Retina (tissue), 1 donor: ENCODE measurements around the gene HDAC4.

Experiments used
- DNase-seq: peaks from one replicate; pipeline ENCODE4 v3.0.0-alpha.2; 2016

Gene HDAC4

DNA sequence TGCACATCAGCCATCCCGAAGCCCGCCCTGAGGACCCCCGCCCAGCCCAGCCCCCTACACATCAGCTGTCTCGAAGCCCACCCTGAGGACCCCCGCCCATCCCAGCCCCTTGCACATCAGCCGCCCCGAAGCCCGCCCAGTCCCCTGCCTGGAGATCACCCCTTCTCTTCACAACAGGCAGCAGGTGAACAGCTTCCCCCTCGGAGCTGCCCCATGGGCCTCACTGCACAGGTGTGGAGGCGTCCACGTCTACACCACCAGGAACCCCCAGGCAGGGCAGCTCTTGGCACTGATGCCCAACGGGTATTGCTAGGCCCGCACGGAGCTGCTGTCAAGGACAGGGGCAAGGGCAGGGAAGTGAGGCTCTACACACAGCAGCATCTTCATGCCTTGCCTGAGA is 137.6 kb downstream of the HDAC4 start:
- DNase-seq, result no peak

DNA sequence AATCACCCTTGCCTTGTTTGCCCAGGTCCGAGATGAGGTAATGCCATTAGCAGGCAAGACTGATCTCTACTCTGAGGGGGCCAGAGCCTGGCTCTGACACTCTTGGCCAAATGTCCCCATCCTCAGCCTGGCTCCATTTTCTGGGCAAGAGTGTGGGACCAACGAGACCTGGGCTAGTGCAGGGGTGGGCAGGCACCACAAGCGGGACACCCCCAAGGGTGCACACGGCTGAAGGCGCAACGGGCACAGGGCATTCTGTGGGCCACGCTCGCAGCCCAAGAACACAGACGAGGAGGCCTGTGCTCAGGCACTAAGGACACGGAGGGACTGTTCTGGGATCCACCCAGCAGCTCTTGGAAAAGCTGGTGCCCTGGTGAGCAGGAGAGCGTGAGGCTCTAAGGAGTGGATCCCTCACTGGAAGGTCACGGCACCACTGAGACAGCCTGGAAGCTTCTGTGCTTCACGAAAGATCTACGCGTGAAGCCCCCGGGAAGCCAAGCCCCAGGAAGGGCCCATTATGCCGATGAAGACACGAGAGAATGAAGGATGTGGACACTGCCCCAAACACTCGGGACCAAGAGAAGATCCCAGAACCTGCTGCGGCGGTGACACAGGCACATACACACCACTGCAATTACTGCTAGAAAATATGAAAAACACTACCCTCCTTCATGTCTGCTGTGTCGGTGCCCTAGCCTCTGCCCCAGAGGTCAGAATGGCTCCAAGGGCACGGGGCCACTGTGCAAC is 138.2 kb downstream of the HDAC4 start:
- DNase-seq, result no peak

DNA sequence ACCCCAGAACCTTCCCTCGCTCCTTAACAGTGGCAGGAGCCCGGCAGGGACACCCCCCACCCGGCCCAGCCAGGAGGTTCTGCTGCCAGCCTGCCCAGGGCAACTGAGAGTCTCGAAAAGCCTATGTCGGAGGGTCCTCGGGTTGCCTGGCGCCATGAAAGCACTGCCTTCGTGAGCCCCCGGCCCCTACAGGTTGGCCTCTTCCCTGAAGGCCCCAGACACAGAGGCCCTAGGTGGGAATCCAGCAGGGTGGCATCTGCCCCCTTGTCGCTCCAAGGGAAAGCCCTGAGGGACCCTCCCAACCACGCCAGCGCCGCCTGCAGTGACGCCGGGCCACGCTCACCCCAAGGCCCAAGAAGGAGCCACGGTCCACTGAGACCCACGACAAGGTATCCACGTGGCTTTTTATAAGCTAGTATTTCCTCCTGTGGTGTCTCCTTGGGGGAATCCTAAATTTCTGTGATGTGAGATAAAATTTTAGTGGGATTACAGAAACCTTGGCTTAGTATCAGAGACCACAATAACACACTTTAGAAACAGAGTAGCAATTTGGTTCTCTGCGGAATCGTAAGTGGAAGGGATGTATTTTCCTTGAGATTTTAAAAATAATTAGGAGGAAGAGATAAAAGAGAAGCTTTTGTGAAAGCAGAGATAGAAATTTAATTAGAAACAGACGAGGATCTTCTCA is 138.9 kb downstream of the HDAC4 start:
- DNase-seq, result no peak

DNA sequence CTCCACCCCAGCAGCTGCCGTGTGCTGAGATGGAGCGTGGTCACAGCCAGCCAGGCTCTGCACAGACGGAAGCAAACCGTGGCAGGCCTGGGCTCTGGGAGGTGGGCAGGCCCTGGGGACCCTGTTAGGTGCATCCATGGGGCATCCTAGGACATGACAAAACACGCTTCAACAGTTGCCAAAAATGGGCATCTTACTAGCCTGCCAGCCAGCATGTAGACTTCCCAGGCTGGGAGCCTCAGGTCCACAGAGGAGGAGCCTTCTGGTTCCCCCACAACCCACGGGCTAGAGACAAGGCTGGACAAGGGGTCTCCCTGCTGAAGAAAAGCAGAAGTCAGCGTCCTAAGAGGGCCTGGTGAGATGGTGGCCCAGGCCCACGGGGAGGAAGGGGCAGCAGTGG is 139.5 kb downstream of the HDAC4 start:
- DNase-seq, result no peak

DNA sequence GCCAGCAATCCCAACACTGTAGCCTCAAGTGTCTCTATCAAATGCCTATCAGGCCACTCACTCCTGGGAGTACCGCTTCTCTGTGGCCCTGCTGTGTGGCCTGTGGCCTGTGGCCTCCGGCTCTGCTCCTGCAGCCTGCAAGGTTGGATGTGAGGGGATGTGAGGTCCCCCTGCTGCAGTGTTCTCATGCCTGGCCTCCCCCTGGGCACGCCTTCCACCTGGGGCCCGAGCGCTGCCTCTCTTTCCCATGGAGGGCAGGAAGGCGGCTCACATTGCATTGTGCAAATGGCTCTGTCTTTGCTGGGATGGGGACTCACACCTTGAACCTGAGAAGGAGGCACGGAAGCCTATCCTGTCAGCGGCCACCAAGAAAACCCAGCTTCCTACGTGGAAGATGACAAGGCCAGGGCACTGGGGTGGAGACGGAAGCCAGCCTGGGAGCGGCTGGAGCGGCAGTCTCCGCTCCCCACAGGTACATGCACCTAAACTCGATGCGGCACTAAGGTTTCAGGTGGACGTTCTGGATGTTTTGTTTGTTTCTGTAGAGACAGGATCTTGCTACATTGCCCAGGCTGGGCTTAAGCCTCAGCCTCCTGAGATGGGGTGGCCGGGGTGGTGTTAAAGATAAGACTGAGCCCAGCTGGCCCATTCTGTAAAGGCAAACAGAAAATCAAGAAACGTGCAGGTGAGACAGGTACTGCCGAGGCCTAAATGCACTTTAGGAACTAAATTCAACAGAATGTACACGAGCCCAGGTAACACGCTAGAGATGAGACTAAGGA is 140.1 kb downstream of the HDAC4 start:
- no peak for DNase-seq

DNA sequence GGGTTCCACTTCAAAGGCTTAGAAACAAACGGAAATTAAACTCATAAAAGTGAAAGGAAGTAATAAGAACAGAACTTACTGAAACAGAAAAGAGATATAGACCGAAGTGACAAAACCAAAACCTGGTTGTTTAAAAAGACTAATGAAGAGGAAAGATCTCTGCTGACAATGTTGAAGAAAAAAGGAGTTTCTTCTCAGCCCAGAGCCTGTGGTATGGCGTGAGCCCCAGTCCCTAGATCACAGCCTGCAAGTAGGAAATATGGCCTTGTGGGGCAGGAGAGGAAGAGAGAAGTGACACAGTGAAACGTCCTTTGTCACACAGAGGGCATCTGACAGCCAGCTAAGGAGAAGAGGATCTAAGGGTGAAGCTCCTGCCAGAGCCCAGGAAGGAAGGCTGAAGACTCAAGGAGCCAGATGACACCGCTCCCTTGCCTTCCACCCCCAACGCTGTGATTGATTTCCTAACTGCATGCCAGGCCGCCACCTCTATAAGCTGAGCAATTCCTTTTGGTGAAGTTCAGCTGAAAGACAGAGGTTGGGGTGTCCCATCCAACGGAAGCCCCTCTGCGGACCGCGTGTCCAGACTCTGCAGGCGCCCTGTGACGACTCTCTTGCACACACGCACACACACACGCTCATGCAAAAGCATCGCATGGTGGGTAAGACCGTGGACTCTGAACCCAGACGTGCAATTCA is 141.1 kb downstream of the HDAC4 start:
- no peak for DNase-seq

DNA sequence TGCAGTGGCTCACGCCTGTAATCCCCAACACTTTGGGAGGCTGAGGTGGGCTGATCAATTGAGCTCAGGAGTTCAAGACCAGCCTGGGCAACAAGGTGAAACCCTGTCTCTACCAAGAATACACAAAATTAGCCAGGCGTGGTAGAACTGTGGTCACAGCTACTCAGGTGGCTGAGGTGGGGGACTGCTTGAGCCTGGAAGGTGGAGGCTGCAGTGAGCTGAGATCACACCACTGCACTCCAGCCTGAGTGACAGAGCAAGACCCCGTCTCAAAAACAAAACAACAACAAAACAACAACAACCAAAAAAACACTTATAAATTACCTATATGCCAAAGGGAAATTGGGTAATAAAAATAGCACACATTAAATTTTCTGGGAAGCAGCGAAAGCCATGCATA is 141.6 kb downstream of the HDAC4 start:
- no peak for DNase-seq

DNA sequence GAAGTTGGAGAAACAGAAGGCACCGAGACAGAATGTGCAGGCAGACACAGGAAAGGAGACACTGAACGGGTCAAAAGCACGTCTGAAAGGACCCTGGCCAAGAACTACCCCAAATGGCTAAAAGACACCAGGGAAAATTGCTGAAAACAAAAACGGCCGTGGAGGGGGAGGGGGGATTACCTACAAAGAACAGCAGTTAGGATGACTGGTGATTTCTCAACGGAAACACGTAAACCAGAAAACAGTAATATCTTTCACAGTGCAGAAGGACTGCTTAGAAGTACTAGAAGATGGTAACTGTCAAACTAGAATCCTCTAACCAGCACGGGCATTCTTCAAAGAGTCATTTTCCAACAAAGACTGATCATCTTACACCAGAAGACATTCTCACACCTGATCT is 142.6 kb downstream of the HDAC4 start:
- DNase-seq, result no peak

DNA sequence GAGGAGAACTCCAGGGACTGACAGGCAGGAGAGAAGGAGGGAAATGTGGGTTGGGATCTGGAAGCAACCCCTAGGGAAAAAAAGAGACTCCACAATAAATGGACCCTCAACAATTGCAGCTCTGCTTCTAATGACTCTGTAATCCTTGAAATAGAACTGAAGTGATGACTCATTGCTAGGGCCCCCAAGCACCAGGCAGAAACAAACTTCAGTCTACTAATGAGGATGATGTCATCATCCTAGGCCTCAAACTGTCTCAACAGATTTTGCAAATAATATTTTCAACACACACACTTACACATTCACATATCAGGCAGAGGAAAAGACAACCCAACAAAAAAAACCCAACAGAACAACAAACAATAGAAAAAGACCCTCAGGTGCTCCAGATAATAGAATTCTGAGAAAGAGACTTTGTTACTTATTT is 143.3 kb downstream of the HDAC4 start:
- DNase-seq, result no peak

DNA sequence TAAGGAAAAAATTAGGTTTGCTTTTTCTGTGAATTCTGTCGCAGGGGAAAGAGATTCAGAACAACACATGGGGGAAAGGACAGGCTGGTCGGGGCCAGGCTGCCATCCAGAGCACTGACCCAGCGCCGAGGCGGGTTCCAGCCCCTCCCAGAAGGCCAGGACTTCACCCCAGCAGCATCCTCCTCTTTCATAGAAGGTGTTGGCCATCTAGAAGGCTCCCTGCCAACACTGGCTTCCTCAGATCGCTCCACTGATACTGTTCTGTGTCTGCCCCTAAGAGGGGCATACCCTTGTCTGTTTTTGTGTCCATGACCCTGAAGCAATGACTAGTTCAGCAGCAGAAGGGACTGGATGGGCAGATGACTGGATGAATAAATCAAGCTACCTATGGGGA is 144.5 kb downstream of the HDAC4 start:
- DNase-seq, result no peak

DNA sequence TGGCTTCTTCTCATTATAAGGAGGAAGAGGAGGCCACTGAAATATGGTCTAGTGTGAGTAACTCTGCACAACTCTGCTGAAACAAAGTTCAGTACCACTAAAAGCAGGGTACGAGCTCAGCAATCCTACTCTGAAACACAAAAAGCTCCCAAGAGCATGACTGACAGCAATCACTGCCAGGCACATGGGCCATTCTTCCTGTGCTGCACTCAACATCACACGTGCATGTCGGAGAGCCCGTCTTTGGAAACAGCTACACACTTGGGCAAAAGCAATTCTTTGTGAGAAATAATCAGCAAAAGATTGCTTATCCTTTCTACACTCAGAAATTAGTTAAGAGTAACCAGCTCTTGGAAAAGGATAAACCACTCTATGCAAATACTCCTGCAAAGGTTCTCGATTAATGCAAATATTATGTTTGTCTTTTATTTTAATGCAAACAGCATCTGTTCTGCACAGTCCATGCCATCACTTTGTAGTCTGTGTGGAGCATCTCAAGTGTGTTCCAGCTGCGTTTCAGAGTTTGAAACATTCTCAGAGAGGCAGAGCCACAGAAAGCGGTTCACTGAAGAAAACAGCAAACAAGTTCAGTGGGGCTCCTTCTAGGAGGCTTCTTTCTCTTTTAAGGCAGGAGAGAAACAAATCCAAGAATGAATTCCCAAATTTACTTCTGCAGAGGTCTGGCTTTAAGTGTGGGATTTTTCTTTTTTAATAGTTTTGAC is 145.0 kb downstream of the HDAC4 start:
- DNase-seq, result no peak

DNA sequence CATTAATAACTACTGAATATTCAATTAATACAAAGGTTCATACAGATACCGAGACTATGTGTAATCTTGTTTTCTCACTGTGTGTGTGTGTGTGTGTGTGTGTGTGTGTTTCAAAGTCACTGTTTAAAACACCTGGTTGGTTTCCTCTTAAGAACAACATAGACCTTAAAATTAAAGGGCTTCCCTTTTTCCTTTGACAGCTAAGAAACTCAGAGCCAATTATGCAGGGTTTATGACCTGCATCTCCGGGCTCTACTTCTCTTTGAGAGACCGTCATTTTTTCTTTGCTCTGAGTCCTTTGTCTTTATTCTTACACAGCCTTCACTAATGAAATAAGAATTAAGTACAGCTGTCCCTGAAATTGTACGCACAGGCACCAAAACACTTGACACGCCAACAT is 145.6 kb downstream of the HDAC4 start:
- no peak for DNase-seq

DNA sequence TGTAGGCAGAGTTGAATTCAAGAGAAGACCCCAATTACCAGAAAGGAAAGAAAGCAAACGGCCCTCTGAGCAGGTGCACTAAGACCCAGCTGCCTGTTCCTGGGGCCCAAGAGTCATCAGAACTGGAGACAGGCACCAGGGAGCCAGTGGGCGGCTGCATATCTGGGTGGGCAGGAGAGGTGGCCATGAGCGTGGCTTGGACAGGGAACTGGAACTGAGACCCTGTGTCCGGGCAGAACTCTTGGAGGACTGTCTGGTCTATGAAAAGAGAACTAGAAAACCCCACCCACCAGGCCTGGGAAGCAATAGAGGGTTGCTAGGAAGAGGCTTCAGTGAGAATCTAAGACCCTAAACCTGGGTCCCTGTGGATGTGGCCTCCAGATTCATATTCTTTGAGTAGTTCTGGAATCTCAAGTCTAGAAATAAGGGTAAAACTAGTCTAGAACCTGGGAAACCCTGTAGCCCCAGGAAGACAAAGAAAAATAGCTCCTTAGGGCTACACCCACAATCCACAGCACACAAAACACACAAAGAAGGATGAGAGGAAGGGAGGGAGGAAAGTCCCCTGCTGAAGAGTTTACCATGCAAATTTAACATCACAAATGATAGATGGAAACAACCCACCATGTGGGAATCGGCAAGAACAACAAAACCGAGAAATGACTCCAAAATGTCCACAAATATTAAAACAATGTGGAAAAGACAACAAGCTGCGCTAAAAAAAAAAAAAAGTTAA is 147.0 kb downstream of the HDAC4 start:
- no peak for DNase-seq

DNA sequence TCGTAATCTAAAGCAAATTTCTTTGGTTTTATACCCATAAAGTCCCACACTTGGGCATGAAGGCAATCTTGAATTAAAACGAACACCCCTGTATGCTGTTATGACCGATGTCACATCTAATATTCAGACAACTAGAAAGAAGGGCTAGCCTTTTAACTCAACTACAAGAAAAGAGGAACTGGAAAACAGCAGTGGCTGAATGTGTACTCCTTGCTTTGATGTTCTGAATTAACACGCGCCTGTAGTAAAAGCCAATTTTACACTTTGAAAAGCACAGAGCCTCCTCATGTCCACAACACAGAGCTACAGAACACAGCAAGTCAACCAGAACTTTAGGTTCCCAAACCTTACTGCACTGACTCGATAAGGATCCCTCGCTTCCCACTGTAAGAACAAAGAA is 147.6 kb downstream of the HDAC4 start:
- DNase-seq, result no peak

DNA sequence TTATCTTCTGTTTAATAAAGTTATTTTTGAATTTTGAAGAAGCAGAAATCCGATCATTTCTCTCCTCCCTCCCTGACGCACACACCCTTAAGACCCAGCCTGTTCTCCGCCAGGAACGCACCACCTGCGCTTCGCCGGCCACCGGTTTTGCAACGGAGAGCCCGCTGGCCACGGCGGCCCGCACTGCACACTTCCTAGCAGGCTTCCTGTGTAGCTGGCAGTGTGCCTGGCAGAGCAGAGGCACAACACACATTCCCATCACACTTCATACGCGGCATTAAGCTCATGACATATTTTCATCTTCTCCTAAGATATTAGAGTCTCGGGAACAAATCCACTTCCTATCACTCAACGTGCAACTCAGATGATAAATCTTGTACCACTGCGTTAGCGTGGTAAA is 148.0 kb downstream of the HDAC4 start:
- DNase-seq, result no peak

DNA sequence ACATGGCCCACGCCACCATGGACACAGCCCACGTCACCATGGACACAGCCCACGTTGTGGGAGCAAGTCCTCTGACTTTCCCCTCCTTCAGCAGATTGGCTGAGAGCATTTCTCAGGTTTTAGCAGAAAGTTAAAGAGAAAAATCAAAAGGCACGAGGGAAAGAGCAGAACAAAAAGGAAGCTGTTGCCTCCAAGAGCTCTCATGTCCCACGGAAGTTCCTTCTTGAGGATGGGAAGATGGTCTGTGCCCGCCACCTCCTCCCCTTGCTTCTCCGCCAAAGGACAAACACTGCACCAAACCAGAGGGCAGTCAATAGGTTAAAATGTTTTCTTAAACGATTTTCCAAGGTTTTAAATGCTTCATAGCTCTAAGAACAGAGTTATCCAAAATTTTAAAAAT is 148.4 kb downstream of the HDAC4 start:
- DNase-seq, result no peak

DNA sequence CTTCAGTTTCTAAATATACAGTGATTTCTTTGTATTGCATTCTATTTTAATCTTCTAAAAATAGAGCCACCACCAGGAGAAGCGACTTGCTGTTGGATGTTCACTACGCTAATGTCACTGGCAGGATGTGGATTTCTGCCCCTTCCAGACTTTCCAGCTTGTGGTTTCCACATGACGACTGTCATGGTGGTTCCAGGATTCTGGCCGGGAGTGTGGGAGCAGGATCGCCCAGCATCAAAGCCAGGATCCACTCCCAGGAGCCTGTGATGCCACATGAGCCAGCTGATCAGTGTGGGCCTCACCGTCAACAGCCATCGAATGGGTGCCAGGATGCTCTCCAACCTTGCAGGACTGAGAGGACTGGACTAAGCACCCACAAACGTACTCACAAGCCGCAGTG is 148.8 kb downstream of the HDAC4 start:
- no peak for DNase-seq

DNA sequence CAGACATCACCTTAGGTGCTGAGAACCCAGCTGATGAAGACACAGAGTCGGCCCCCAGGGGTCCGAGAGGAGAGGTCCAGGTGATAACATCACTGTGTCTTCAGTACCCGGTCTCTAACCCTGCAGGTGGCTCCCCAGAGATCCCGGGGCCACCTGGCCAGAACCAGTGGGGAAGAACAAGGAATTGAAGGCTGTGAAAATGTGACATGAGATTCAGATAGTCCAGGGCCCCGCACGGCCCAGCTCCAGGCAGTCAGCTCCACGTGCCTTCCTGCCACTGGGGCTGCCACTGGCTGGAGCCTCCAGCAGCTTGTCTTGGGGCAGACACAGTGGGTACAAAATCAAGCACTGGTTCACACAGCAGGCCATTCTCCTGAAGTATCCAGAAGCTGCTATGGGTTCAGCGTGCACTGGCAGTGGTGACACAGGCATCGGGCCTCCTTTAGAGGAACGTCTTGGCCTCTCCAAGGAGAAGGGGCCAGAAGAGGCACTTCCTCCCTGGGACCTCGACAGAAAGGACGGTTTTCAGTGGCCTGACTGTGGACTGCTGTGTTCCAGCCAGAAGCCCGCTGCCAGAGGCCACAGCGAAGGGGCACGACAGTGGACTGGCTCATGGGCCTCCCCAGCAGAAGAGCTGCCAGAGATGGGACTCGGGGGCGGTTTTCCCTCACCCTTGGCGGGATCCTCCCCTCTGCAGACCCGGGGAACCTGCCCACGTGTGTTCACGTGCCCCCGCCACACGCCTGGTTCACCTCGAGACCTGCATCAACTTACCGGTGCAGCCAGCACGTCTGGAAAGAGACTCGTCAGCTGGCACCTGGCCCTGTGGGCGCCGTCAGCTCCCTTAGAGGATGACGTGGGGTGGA is 150.4 kb downstream of the HDAC4 start:
- no peak for DNase-seq

DNA sequence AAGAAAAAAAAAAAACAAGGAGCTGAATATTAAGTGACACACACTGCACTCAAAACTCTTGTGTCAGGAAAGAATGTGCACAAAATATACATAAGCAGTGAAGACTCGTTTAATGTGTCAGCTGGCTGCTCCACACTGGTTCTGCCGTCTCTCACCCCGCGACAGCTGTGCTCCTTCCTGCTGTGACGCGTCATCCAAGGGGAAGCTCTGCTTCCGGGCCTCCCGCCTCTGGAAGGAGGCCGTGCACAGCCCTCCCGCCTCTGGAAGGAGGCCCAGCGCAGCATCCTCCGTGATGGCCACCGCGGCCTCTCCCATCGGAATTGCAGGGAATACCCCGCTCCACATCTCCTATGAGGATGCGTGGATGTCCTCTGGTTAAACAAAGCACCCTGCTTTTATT is 151.0 kb downstream of the HDAC4 start:
- peak; percentile 56 for DNase-seq

DNA sequence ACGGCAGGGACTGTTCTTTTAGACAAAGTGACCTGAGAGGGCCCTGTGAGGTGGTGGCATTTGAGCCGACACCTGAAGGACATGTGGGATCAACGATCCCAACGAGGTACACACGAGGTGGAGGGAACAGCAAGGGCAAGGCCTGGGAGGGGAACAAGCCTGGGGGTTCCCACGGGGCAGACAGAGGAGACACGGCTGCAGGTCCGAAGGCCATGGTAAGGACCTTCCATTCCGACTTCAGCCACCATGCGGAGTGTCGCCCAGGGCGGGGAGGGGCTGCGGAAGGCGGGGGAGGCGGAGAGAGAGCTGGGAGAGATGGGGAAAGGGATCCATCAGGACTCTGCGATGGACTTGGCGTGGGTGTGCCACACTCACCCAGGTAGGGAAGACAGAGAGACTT is 151.8 kb downstream of the HDAC4 start:
- no peak for DNase-seq
